Colon (tissue), 2 donors: Measurements from ENCODE around the gene ROMO1.

Source experiments
- FAIRE-seq: peaks from 2 replicates; lab custom pipeline; 2012; peaks lifted over from hg19 to GRCh38; lab: Jason Lieb, UNC
- donor health status: control.
- donor health status: control.

Gene ROMO1

DNA sequence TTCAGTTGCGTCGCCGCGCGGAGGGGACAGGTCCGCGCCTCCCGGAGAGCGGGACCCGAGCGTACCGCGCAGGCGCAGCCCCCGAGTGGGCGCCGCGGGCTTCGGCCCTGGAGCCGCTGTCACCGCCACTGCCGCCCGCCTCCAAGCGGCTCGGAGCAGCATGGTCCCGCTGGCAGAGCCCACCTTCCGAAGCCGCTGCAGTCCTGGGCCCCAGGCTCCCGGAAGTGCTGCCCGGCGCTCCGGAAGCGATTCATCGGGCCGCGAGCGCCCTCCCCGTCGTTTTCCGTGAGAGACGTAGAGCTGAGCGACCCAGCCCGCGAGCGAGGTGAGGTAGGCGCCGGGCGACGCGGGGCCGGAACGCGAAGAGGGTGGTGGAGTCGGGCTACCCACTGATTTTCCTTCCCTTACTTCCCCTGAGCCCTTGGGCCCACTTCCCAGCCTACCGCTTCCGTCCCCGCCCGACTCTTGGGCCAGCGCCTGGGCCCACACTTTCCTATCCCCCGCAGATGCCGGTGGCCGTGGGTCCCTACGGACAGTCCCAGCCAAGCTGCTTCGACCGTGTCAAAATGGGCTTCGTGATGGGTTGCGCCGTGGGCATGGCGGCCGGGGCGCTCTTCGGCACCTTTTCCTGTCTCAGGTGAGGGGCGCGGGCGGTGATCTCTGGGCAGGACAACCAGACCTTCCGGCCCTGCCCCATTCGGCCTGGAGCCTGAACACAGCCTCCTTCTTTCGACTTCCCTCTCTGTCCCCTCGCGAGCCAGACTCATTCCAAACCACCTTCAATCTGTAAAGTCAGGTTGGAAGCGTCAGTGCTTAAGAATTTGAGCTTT lies at the start of gene ROMO1, which contains the start of gene NFS1:
Gene ROMO1 (plus strand): TSS at position 279 of the 830 bp plus-strand sequence. CDS start 228 bp downstream, at position 507.
Gene NFS1 (minus strand): TSS at position 226 of the 830 bp plus-strand sequence. CDS start 64 bp downstream, at position 162.
- FAIRE-seq: no peak

- FAIRE-seq: no peak
Observed at GRCh38 chr20:35650632-35651031, 48.6 kb upstream of the ROMO1 start.

- no peak for FAIRE-seq
Observed at GRCh38 chr20:35651958-35652357, 47.2 kb upstream of the ROMO1 start.

- FAIRE-seq: no peak
Observed at GRCh38 chr20:35652641-35653429, 46.4 kb upstream of the ROMO1 start.

- no peak for FAIRE-seq
Observed at GRCh38 chr20:35653430-35653734, 45.8 kb upstream of the ROMO1 start.

GRCh38 chr20:35653893-35654292 lies 45.3 kb upstream of the ROMO1 start:
- FAIRE-seq: no peak

GRCh38 chr20:35654415-35654814 lies 44.8 kb upstream of the ROMO1 start:
- no peak for FAIRE-seq

- FAIRE-seq: no peak
Observed at GRCh38 chr20:35657271-35657670, 41.9 kb upstream of the ROMO1 start.

DNA sequence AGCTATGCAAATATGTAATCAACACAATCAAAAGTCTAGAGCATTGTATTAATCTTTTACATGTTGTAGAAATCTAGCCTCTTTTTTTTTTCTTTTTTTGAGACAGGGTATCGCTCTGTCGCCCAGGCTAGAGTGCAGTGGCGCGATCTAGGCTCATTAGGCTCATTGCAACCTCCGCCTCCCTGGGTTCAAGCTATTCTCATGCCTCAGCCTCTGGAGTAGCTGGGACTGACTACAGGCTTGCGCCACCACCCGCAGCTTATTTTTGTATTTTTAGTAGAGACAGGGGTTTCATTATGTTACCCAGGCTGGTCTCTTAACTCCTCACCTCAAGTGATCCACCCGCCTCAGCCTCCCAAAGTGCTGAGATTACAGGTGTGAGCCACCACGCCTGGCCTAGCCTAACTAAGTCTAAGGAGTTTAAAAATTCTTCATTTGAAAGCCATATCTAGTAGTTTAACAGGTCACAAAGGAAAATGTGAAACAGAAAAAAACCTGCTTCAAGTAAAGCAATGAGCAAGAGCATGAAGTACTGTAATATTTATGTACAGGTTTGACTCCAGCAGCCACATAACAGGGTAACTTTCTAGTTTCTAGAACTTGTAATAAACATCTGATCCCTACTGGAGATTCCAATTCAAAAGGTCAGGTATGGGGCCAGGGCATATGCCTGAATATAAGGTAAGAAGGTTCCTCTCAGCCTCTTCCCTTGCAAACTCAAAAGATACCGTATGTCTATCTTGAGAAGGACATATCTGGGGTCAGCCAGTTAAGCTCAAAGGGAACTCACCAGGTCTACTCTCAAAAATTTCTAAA lies 38.9 kb upstream of the ROMO1 start:
- FAIRE-seq: no peak

- FAIRE-seq: no peak
Observed at GRCh38 chr20:35661053-35661452, 38.2 kb upstream of the ROMO1 start.

DNA sequence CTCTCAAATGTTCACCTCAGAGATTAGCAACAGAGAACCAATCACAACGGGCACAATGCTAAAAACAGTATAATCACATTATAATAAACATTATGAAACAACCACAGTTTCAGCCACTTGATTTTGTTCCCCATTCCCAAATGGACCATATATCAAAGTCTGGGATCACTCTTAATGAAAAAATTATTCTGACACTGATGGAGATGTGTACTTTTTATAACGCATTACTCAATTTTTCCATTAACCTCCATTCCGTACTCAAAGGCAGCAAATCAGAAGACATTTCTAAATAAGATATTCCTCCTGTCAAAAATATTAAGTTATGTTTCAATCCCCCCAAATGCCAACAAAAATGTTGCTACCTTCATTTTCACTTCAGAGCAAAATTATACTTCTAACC lies 37.3 kb upstream of the ROMO1 start:
- no peak for FAIRE-seq

DNA sequence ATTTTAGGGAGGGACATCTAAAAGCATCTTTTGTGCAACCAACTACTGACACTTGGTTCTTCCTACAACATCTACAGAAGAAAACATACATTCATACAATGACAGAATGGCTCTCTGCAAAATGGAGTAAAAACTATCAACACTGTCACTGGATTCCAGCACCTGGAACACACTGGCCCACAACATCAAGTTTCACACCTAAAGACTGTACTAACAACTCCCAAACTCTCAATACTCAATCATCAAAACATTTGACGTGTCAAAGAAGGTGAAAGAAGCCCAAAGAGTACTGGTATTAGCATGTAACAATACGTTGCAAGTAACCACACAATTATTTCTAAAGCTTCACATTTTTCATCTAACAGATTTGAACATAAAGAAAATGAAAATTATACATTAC lies 36.7 kb upstream of the ROMO1 start:
- no peak for FAIRE-seq

GRCh38 chr20:35663516-35664465 lies 35.4 kb upstream of the ROMO1 start:
- FAIRE-seq: no peak

DNA sequence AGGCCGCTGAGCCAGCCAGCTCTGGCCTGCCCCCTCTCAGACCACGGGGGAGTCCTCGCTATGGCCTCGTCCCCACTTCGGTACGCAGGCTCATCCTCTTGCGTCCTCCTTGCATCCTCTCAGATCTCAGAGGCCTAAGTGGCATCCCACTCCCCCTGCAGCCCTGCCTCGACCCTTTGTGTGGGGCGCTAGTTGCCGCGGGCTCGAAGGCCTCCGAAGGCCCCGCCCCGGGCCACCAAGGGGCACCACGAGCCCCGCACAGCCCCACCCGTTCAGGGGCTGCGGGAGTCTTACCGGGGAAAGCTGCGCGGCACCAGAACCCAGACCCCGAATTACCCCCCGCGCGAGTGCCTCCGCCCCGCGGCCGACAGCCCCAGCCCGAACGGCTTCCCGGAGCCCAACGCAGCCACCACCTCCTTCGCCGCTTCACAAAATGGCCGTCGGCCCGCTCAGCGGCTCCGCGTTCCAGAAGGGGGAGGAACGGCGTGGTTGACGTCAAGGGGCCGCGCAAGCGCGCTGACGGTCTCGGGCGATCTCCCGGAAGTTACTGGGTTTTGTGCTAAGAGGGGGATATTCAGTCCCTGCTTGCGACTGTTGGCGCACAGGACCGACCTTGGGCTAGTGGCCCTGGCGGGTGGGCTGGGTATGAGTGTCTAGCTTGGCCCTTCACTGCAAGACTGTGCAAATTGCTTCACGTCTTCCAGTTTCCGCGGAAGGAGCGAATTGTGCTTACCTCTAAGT lies 34.6 kb upstream of the ROMO1 start, which contains the start of the genes CPNE1 and RBM12:
Gene CPNE1 (minus strand): TSS at position 435 of the 741 bp plus-strand sequence. CDS start 31,977 bp downstream, outside the sequence.
Gene RBM12 (minus strand): TSS at position 435 of the 741 bp plus-strand sequence. CDS start 9,578 bp downstream, outside the sequence.
- no peak for FAIRE-seq

DNA sequence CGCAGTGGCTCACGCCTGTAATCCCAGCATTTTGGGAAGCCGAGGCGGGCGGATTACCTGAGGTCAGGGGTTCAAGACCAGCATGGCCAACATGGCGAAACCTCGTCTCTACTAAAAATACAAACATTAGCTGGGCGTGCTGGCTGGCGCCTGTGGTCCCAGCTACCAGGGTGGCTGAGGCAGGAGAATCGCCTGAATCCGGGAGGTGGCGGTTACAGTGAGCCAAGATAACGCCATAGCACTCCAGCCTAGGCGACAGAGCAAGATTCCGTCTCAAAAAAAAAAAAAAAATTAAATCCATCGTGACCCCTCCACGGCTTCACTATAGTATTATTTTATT lies 33.3 kb upstream of the ROMO1 start:
- FAIRE-seq: no peak

GRCh38 chr20:35669221-35669620 lies 30.0 kb upstream of the ROMO1 start:
- no peak for FAIRE-seq

GRCh38 chr20:35669681-35670080 lies 29.5 kb upstream of the ROMO1 start:
- no peak for FAIRE-seq

DNA sequence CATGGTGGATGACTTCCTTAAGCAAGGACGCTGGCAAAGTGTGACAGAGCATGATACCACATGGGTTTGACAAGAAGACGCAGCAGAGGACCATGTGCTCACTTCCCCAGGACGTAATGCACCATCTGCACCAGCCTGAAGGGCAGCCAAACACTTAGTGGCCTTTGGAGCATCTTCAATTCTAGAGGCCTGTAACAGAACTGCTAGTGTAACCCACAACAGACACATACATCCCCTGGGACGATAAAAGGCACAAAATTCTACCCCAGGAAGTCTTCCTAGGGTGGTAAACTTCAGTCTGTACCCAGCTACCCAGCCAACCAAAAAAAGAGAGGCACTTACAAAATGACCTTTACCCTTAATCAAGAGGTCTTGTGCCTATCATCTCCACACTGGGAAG lies 25.3 kb upstream of the ROMO1 start:
- no peak for FAIRE-seq

- no peak for FAIRE-seq
Observed at GRCh38 chr20:35674921-35675320, 24.3 kb upstream of the ROMO1 start.

DNA sequence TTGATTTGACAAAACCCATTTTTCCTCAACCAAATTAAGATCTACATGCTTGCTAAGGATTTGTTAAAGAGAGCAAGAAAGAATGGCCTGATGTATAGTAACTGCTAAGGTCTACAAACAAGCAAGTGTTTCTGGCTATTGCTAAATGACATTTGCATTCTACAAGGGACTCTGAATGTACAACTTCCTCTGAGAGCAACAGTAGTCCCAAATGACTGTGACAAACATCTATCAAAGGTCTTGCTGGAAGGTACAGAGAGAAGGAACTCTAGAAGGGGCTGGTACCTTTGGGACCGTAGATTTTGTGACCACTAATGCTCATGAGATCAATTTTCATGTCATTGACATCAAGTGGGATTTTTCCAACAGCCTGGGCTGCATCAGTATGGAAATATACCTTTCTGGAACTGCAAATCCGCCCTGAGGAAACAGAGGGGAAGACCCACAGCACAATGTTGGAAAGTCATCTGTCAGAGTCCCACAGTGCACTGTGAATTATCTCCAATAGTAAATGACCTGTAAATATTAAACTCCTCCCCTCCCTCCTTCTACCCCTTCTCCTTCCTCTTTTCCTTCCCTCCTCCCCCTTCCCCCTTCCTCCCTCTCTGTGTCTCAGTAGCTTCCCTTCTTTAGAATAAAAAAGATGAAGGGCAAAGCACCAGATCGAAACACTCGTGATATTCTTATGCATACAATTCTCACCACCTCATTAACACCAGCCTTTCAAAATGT lies 18.6 kb upstream of the ROMO1 start:
- no peak for FAIRE-seq
